H9 (cell line): ENCODE measurements around the gene DYNC2H1. TPM values are rescaled to one million over a fixed set of nuclear protein-coding genes. Genes with fewer than 3 reads are reported as not detected.

Experiments used
- DNase-seq: peaks from one replicate; pipeline ENCODE4 v3.0.0-alpha.2; 2017
- H2AFZ ChIP-seq: one replicate; pipeline ENCODE4 v1.6.1; 2013; ENCODE audit warnings: mild to moderate bottlenecking, low read length, control low read depth, moderate library complexity
- H2AK5ac ChIP-seq: 2 replicates; pipeline ENCODE4 v1.6.1; 2013; ENCODE audit warnings: low read length, control low read depth, mixed read lengths; ENCODE audit not compliant: insufficient read length
- H2BK120ac ChIP-seq: one replicate; pipeline ENCODE4 v1.6.1; 2013; ENCODE audit warnings: low read depth, mild to moderate bottlenecking, low read length, control low read depth, inconsistent platforms; ENCODE audit not compliant: poor library complexity, severe bottlenecking
- H2BK12ac ChIP-seq: 2 replicates; pipeline ENCODE4 v1.6.1; 2013; ENCODE audit warnings: low read length, control low read depth, mixed read lengths, low read depth; ENCODE audit not compliant: insufficient read length
- H2BK15ac ChIP-seq: 2 replicates; pipeline ENCODE4 v1.6.1; 2013; ENCODE audit warnings: low read depth, low read length, control low read depth
- H2BK20ac ChIP-seq: one replicate; pipeline ENCODE4 v1.6.1; 2013; ENCODE audit warnings: low read depth, mild to moderate bottlenecking, low read length, control low read depth, inconsistent platforms; ENCODE audit not compliant: poor library complexity, severe bottlenecking
- H2BK5ac ChIP-seq: 2 replicates; pipeline ENCODE4 v1.6.1; 2013; ENCODE audit warnings: low read length, control low read depth, mixed read lengths; ENCODE audit not compliant: insufficient read length
- H3K14ac ChIP-seq: 2 replicates; pipeline ENCODE4 v1.6.1; 2013; ENCODE audit warnings: low read length, control low read depth; ENCODE audit not compliant: insufficient read depth
- H3K18ac ChIP-seq: 2 replicates; pipeline ENCODE4 v1.6.1; 2013; ENCODE audit warnings: low read depth, mild to moderate bottlenecking, mixed read lengths, low read length, control low read depth; ENCODE audit not compliant: insufficient read length
- H3K23ac ChIP-seq: 2 replicates; pipeline ENCODE4 v1.6.1; 2013; ENCODE audit warnings: low read length, control low read depth, mixed read lengths, low read depth; ENCODE audit not compliant: insufficient read length
- H3K23me2 ChIP-seq: 2 replicates; pipeline ENCODE4 v1.6.1; 2013; ENCODE audit warnings: low read depth, mild to moderate bottlenecking, mixed read lengths, low read length, control low read depth; ENCODE audit not compliant: insufficient read length, poor library complexity, severe bottlenecking
- H3K27ac ChIP-seq: 2 replicates; pipeline ENCODE4 v1.5.1; 2013; ENCODE audit warnings: low read length, control low read depth, mixed read lengths, low read depth; ENCODE audit not compliant: insufficient read length
- H3K27me3 ChIP-seq: 2 replicates; pipeline ENCODE4 v1.6.1; 2013; ENCODE audit warnings: low read length, control low read depth, inconsistent platforms; ENCODE audit not compliant: insufficient read depth
- H3K4ac ChIP-seq: 2 replicates; pipeline ENCODE4 v1.6.1; 2013; ENCODE audit warnings: low read depth, mild to moderate bottlenecking, control low read depth, inconsistent platforms, low read length, moderate library complexity
- H3K4me1 ChIP-seq: 2 replicates; pipeline ENCODE4 v1.6.1; 2013; ENCODE audit warnings: low read length, control low read depth, inconsistent platforms; ENCODE audit not compliant: insufficient read depth
- H3K4me2 ChIP-seq: 2 replicates; pipeline ENCODE4 v1.6.1; 2013; ENCODE audit warnings: low read length, control low read depth, mixed read lengths; ENCODE audit not compliant: insufficient read length, insufficient read depth
- H3K56ac ChIP-seq: 2 replicates; pipeline ENCODE4 v1.6.1; 2013; ENCODE audit warnings: low read depth, mild to moderate bottlenecking, mixed read lengths, low read length, control low read depth; ENCODE audit not compliant: insufficient read length
- H3K79me1 ChIP-seq: 2 replicates; pipeline ENCODE4 v1.6.1; 2013; ENCODE audit warnings: low read depth, mild to moderate bottlenecking, moderate library complexity, low read length, control low read depth, inconsistent platforms; ENCODE audit not compliant: insufficient read depth, poor library complexity, severe bottlenecking
- H3K79me2 ChIP-seq: 2 replicates; pipeline ENCODE4 v1.6.1; 2013; ENCODE audit warnings: low read length, control low read depth, inconsistent platforms; ENCODE audit not compliant: insufficient read depth
- H3K9ac ChIP-seq: 2 replicates; pipeline ENCODE4 v1.6.1; 2013; ENCODE audit warnings: low read length, control low read depth, mixed read lengths; ENCODE audit not compliant: insufficient read length; ENCODE audit errors: extremely low read depth
- H3K9me3 ChIP-seq: one replicate; pipeline ENCODE4 v1.6.1; 2013; ENCODE audit warnings: low read depth, low read length, inconsistent platforms; ENCODE audit not compliant: control insufficient read depth
- H3T11ph ChIP-seq: one replicate; pipeline ENCODE4 v1.6.1; 2013; ENCODE audit warnings: mild to moderate bottlenecking, low read length, control low read depth, inconsistent platforms
- H4K20me1 ChIP-seq: one replicate; pipeline ENCODE4 v1.6.1; 2013; ENCODE audit not compliant: control insufficient read depth, insufficient read length, insufficient read depth
- H4K5ac ChIP-seq: 2 replicates; pipeline ENCODE4 v1.6.1; 2013; ENCODE audit warnings: low read depth, mild to moderate bottlenecking, mixed read lengths, low read length, control low read depth; ENCODE audit not compliant: insufficient read length
- H4K8ac ChIP-seq: replicated peaks from 2 replicates; pipeline ENCODE4 v1.6.1; 2013; ENCODE audit warnings: low read length, control low read depth, mixed read lengths, low read depth; ENCODE audit not compliant: insufficient read length
- H4K91ac ChIP-seq: 2 replicates; pipeline ENCODE4 v1.6.1; 2013; ENCODE audit warnings: low read depth, mild to moderate bottlenecking, moderate library complexity, mixed read lengths, low read length, control low read depth; ENCODE audit not compliant: insufficient read length
- H3K27ac Mint-ChIP-seq, 3 experiments: 2 replicates in 2 of 3; 3 replicates in 1 of 3; pipeline ENCODE4 v1.8.0; 2020 to 2021; ENCODE audit warnings: mixed read lengths in 3 of 3, mild to moderate bottlenecking in 1 of 3, moderate library complexity in 1 of 3
- H3K27me3 Mint-ChIP-seq: 2 replicates; pipeline ENCODE4 v1.8.0; 2021; ENCODE audit warnings: low read depth, mild to moderate bottlenecking, moderate library complexity, mixed read lengths
- H3K36me3 Mint-ChIP-seq, 3 experiments: 2 replicates in 2 of 3; 3 replicates in 1 of 3; pipeline ENCODE4 v1.8.0; 2020 to 2021; ENCODE audit warnings: low read depth in 3 of 3, mixed read lengths in 3 of 3; ENCODE audit not compliant: insufficient read depth in 1 of 3
- H3K4me1 Mint-ChIP-seq, 2 experiments: 2 replicates each; pipeline ENCODE4 v1.8.0; 2020; ENCODE audit warnings: mixed read lengths in 2 of 2
- H3K4me3 Mint-ChIP-seq, 2 experiments: 2 replicates in 1 of 2; 3 replicates in 1 of 2; pipeline ENCODE4 v1.8.0; 2020 to 2021; ENCODE audit warnings: mild to moderate bottlenecking in 2 of 2, mixed read lengths in 2 of 2, moderate library complexity in 1 of 2
- H3K9me3 Mint-ChIP-seq, 2 experiments: 2 replicates in 1 of 2; 3 replicates in 1 of 2; pipeline ENCODE4 v1.8.0; 2020; ENCODE audit warnings: mild to moderate bottlenecking in 2 of 2, mixed read lengths in 2 of 2, moderate library complexity in 1 of 2
- CTCF ChIP-seq: fragments of 200-600 bp; sonication (generic); conservative IDR thresholded peaks from 3 replicates; pipeline ENCODE4 v1.8.0; 2021; ENCODE audit warnings: antibody characterized with exemption, mild to moderate bottlenecking
- WGBS: extraction: QIAGEN DNeasy Blood & Tissue Kit; methylation state at CpG from one replicate; pipeline ENCODE4 v1.1.7; 2013; ENCODE audit warnings: missing lambda C conversion rate, low lambda C conversion rate, mixed read lengths; ENCODE audit not compliant: insufficient read length; ENCODE audit errors: extremely low coverage; 5-methylcytosine and 5-hydroxymethylcytosine counted together
- total RNA-seq: library from RNA; stranded (reverse); gene quantifications from 2 replicates; pipeline ENCODE4 v1.2.1, GENCODE V29; 2021

DYNC2H1 gene
- total RNA-seq, 1 experiment from 2014 or later = 13.2 TPM

GRCh38 chr11:103222806-103223205 lies 113.6 kb downstream of the DYNC2H1 start:
- Mint-ChIP-seq H3K4me3 (no peak overlapping the region), H3K9me3 (no peaks in the 10 kb centered on the region), H3K36me3 (peaks cover 6 to 7% (median 6%) of the 10 kb centered on the region in 3 experiments; a peak in 4 of 7 replicates), H3K4me1 (no peaks in the 10 kb centered on the region), H3K27me3 (no peaks in the 10 kb centered on the region), H3K27ac (no peak overlapping the region)
- DNase-seq = no peak
- no peak overlapping the region for H2AFZ ChIP-seq
- no peaks in the 10 kb centered on the region for H3K79me1 ChIP-seq
- H3K14ac ChIP-seq = no peak overlapping the region
- H3K4me2 ChIP-seq = no peak overlapping the region
- no peaks in the 10 kb centered on the region for H3K27me3 ChIP-seq
- no peak overlapping the region for H2AK5ac ChIP-seq
- H2BK15ac ChIP-seq = no peak overlapping the region
- H3K79me2 ChIP-seq = no peaks in the 10 kb centered on the region
- no peaks in the 10 kb centered on the region for H3K23me2 ChIP-seq
- H4K20me1 ChIP-seq = no peaks in the 10 kb centered on the region
- no peak overlapping the region for H2BK120ac ChIP-seq
- no peak overlapping the region for H4K8ac ChIP-seq
- H3K23ac ChIP-seq = no peak overlapping the region
- H3K4ac ChIP-seq = no peak overlapping the region
- H3K4me1 ChIP-seq = no peaks in the 10 kb centered on the region
- no peak for TF ChIP-seq CTCF
- no peak overlapping the region for H3K18ac ChIP-seq
- no peak overlapping the region for H2BK12ac ChIP-seq
- no peak overlapping the region for H3T11ph ChIP-seq
- no peak overlapping the region for H4K91ac ChIP-seq
- no peaks in the 10 kb centered on the region for H3K9me3 ChIP-seq
- H2BK20ac ChIP-seq = no peak overlapping the region
- H3K27ac ChIP-seq = no peak overlapping the region
- H2BK5ac ChIP-seq = no peak overlapping the region
- H4K5ac ChIP-seq = no peak overlapping the region
- H3K56ac ChIP-seq = no peak overlapping the region
- WGBS = no CpG with 5 or more reads among the region's 3 CpGs
- H3K9ac ChIP-seq = no peak overlapping the region
